Activated T-cell treated with anti-CD3 and anti-CD28 coated beads, Interleukin-2, amount 50 U/mL, for 72 hours (primary cell): Measurements from ENCODE around the gene PPEF1. TPM values are rescaled to one million over a fixed set of nuclear protein-coding genes. Genes with fewer than 3 reads are reported as not detected.
A peak's percentile ranks its signal among the peaks of the same experiment; 100 is the strongest.
"Not testable (repeated sequence)": the region's sequence is repeated elsewhere in the genome, so short reads cannot be mapped to it uniquely, and the experiment has no call there.

Experiments used
- ATAC-seq, 2 donors: fragments of 150-1000 bp; cut with Tn5 transposase; replicated peaks in 1 of 2; 2 replicates each; pipeline ENCODE4 v1.10.0; 2021; ENCODE audit warnings: moderate library complexity in 2 of 2, mild to moderate bottlenecking in 1 of 2
- DNase-seq, 2 donors: peaks; one replicate each; pipeline ENCODE4 v3.0.0; 2021 to 2022; ENCODE audit warnings: mixed read lengths in 1 of 2
- H3K27ac Mint-ChIP-seq: one replicate; pipeline ENCODE4 v1.8.0; 2022; ENCODE audit warnings: mild to moderate bottlenecking, moderate library complexity, mixed read lengths
- H3K27me3 Mint-ChIP-seq: one replicate; pipeline ENCODE4 v1.8.0; 2022; ENCODE audit warnings: low read depth, mixed read lengths
- H3K36me3 Mint-ChIP-seq, 2 donors: one replicate each; pipeline ENCODE4 v1.8.0; 2022; ENCODE audit warnings: mixed read lengths in 2 of 2, mild to moderate bottlenecking in 1 of 2; ENCODE audit not compliant: insufficient read depth in 2 of 2
- H3K4me1 Mint-ChIP-seq: one replicate; pipeline ENCODE4 v1.8.0; 2022; ENCODE audit warnings: low read depth, mixed read lengths
- H3K4me3 Mint-ChIP-seq, 2 donors: one replicate each; pipeline ENCODE4 v1.8.0; 2022; ENCODE audit warnings: mild to moderate bottlenecking in 2 of 2, mixed read lengths in 2 of 2, moderate library complexity in 2 of 2
- H3K9me3 Mint-ChIP-seq, 2 donors: one replicate each; pipeline ENCODE4 v1.8.0; 2022; ENCODE audit warnings: mixed read lengths in 2 of 2
- total RNA-seq, 2 donors: library from RNA; stranded (reverse); gene quantifications; one replicate each; pipeline ENCODE4 v1.2.3, GENCODE V29; 2022

Gene PPEF1
- total RNA-seq, 2 donors from 2014 or later, result 0.74 to 0.97 TPM

DNA sequence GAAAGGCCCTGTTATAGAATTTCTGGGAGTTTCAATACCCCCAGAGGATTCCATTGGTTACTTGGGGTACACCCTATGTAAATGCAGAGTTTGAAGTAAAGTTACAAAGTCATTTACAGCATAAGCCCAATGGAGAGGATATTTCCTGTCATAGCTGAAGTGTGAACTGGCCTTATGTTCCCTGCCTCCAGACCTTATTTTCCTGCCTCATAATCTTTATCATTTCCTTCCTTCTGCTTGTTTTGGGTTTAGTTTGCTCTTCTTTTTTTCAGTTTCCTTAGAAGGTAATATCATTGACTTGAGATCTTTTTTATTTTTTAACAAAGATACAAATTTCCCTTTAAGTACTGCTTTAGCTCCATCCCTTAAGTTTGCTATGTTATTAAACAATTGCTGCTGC, 85.4 kb downstream of the PPEF1 start:
- Mint-ChIP-seq H3K27ac (no peak overlapping the region), H3K4me3 (no peak overlapping the region), H3K36me3 (no peaks in the 10 kb centered on the region), H3K27me3 (no peaks in the 10 kb centered on the region), H3K9me3 (no peaks in the 10 kb centered on the region), H3K4me1 (no peaks in the 10 kb centered on the region)
- no peak for DNase-seq
- ATAC-seq, result no peak

DNA sequence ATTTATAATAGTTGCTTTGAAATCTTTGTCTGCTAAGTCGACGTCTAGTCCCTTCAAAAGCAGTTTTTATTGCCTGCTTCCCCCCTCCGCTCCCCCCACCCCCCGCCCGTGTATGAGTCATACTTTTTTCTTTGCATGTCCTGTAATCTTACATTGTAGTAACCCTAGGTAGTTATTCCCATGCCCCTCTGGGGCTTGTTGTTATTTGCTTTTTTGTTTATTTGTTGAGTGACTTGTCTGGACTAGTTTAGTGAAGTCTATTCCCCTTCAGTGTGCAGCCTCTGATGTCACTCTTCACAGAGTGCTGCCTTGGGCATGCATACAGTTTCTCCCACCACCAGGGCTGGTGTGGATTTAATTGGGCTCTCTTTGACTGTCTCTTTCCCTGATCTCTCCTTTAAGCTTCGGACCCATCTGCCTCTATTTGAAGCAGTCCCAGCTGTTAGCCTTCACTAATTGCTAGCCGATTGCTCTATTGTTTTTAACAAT, 86.2 kb downstream of the PPEF1 start:
- Mint-ChIP-seq H3K36me3 (no peaks in the 10 kb centered on the region), H3K4me3 (no peak overlapping the region), H3K9me3 (no peaks in the 10 kb centered on the region), H3K27ac (no peak overlapping the region), H3K27me3 (no peaks in the 10 kb centered on the region), H3K4me1 (no peaks in the 10 kb centered on the region)
- DNase-seq (no peak), ATAC-seq (no peak)

DNA sequence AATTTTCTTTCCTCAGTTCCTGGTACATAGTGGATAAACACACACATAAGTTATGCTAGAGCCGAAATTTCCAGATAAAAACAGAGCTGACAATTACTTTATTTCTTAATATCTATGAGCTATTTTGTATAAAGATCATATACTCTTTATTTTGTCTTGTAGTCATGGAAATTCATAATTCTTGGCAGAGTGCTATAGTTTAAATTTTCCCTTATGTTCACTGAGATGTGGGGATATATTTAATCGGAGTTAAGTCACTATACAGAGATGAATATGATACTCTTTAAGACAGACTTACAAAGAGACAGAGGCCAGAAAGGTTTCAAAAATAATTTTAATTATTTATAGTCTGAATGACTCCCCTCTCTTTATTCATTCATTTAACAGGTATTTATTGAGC, 89.7 kb downstream of the PPEF1 start:
- no peaks in the 10 kb centered on the region for H3K4me1 Mint-ChIP-seq
- no peaks in the 10 kb centered on the region for H3K36me3 Mint-ChIP-seq
- DNase-seq, result no peak
- H3K27me3 Mint-ChIP-seq, result no peaks in the 10 kb centered on the region
- no peaks in the 10 kb centered on the region for H3K9me3 Mint-ChIP-seq
- ATAC-seq, result no peak
- no peak overlapping the region for H3K27ac Mint-ChIP-seq
- H3K4me3 Mint-ChIP-seq, result no peak overlapping the region

DNA sequence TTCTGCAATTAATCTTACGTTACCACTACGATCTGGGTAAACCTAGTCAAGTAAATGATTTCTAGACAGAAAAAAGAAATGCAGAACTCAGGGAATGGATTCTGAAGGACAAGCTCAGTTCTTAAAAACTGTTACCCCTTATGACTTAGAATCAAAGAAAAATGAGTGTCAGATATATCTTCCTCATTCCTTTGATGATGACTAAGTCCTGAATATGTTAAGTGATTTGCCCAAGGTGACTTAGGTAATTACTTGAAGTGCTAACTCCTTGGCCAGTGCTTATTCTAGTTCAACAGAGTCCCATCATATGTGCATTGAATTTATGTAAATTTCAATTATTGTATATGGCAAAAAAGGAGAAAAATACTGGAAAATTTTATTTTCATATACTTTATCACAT, 92.5 kb downstream of the PPEF1 start:
- no peak overlapping the region for H3K4me3 Mint-ChIP-seq
- H3K36me3 Mint-ChIP-seq, result no peaks in the 10 kb centered on the region
- no peaks in the 10 kb centered on the region for H3K4me1 Mint-ChIP-seq
- ATAC-seq, result no peak
- H3K9me3 Mint-ChIP-seq, result peaks cover 0 to 1% of the 10 kb centered on the region in 2 donors
- no peaks in the 10 kb centered on the region for H3K27me3 Mint-ChIP-seq
- no peak for DNase-seq
- H3K27ac Mint-ChIP-seq, result no peak overlapping the region

DNA sequence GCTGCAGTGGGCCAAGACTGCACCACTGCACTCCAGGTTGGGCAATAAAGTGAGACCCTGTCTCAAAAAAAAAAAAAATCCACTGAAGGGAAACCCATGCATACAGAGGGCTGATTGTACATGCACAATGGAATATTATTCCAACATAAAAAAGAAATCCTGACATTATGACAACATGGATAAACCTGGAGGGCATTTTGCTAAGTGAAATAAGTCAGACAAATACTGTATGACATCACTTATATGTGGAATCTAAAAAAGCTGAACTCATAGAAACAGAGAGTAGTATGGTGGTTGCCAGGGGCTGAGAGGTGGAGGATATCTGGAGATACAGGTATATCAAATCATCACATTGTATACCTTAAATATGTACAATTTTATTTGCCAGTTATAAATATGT, 102.2 kb downstream of the PPEF1 start:
- ATAC-seq, result no peak
- Mint-ChIP-seq H3K4me1 (no peaks in the 10 kb centered on the region), H3K27me3 (no peaks in the 10 kb centered on the region), H3K4me3 (no peak overlapping the region), H3K36me3 (no peaks in the 10 kb centered on the region), H3K27ac (no peak overlapping the region), H3K9me3 (no peaks in the 10 kb centered on the region)
- DNase-seq, result no peak

DNA sequence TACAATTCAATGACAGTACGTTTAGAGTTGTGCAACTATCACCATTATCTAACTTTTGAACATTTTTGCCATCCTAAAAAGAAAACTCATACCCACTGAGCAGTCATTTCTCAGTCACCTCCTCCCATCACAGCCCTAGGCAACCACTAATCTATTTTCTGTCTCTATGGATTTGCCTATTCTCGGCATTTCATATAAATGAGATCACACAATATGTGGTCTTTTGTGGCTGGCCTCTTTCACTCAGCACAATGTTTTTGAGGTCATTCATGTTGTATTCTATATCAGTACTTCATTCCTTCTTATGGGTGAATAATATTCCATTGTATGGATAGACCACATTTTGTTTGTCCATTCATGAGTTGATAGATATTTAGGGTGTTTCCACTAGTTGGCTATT, 103.0 kb downstream of the PPEF1 start:
- no peak overlapping the region for H3K4me3 Mint-ChIP-seq
- ATAC-seq, result no peak
- H3K36me3 Mint-ChIP-seq, result no peaks in the 10 kb centered on the region
- no peak for DNase-seq
- no peaks in the 10 kb centered on the region for H3K4me1 Mint-ChIP-seq
- H3K27me3 Mint-ChIP-seq, result no peaks in the 10 kb centered on the region
- no peaks in the 10 kb centered on the region for H3K9me3 Mint-ChIP-seq
- H3K27ac Mint-ChIP-seq, result no peak overlapping the region

DNA sequence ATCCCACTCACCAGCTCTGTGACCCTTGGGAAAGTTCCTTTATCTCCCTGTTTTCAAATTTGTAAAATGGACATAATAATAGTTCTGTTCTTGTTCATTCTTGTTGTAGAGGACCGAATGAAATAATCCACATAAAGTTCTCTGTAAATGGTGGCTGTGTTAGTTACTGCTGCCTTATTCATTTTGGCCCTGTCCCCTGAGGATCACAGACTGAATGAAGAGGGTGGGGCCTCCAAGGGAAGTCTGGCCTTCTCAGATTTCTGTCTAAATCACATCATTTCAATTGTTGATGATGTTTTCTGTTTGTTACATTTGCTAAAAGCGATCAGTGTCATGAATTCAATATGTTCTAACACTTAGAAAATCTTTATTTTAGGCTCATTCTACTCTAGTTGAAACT, 117.9 kb downstream of the PPEF1 start:
- DNase-seq (no peak), ATAC-seq (no peak)
- no peak overlapping the region for H3K4me3 Mint-ChIP-seq
- no peak overlapping the region for H3K27ac Mint-ChIP-seq
- no peaks in the 10 kb centered on the region for H3K27me3 Mint-ChIP-seq
- no peaks in the 10 kb centered on the region for H3K36me3 Mint-ChIP-seq
- H3K9me3 Mint-ChIP-seq, result peaks cover 0 to 1% of the 10 kb centered on the region in 2 donors
- peaks cover 5% of the 10 kb centered on the region for H3K4me1 Mint-ChIP-seq

DNA sequence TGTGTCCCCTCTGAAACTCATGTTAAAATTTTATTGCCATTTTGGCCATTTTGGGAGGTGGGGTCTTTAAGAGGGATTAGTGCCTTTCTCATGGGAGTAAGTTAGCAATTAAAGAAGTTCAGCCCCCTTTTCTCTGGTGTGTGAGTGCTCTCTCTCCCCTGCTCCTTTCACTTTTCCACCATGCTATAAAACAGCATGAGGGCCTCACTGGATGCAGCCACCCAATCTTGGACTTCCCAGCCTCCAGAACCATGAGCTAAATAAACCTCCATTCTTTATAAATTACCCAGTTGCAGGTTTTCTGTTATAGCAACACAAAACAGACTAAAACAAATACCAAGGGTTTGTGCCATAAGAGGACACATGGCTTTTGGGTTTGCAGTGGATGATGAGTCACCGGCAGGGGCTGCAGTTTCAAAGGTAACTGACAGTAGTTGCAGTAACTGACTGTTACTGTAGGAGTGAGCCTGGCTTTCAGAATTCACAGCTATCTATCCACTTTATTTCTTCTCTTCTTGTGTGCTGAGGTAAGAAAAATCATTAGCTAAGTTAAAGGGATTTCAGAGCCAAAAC, 121.5 kb downstream of the PPEF1 start:
- peak; percentile 8 for DNase-seq
- Mint-ChIP-seq H3K27me3 (no peaks in the 10 kb centered on the region), H3K9me3 (peaks cover 0 to 1% of the 10 kb centered on the region in 2 donors), H3K4me3 (no peak overlapping the region), H3K36me3 (peaks cover 0 to 2% of the 10 kb centered on the region in 2 donors), H3K4me1 (peaks cover 5% of the 10 kb centered on the region), H3K27ac (no peak overlapping the region)
- peak; percentile 53 to 64 for ATAC-seq

DNA sequence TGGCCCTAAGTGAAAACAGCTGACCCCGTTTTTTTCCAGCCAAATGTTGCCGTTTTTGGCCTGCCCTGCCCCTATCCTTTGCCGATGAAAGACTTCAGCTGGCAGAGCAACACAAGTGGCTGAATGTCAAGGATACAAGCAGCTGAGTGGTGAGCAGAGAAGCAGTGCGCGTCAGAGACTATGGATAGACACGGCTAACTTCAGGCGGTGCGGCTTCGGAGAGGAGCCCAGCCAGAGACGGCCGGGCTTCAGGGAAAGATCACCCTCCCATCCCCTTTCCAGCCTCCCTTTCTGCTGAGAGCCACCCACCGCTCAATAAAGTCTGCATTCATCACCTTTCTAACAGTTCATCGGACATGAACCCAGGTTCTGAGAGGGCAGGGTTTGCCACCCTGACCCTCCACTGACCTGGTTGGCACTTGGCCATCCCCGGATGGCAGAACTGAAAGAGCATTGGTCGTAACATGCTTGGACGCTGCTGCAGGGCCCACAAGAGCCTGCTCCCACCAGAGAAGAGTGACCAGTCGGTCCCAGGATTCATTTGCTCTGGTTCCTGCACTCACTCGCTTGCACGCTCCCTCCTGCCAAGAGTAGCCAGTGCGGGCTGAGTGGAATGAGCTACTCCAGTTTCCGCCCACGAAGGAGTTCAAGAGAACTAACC, 125.8 kb downstream of the PPEF1 start:
- ATAC-seq, result no peak
- Mint-ChIP-seq H3K4me1 (peaks cover 5% of the 10 kb centered on the region), H3K36me3 (peaks cover 0 to 2% of the 10 kb centered on the region in 2 donors)

DNA sequence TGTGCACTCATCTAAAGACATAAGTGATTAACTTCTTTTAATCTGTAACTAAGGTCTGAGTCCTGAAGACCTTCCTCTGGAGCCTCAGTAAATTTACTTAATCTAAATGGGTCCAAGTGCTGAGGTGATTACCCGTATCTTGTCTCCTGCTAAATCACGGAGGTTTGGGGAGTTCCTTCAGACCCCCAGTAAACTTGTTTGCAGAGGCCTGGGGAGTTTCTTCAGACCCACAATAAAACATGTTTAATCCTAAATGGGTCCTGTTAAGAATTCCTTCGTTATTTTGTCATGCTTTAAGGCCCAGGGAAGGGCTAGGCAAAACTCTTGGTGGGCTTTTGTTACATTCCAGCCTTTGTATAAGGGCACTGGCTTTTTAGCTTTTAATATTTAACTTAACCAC, 140.5 kb downstream of the PPEF1 start:
- not testable (repeated sequence) for H3K9me3 Mint-ChIP-seq, H3K27ac Mint-ChIP-seq, H3K27me3 Mint-ChIP-seq, ATAC-seq, DNase-seq, H3K36me3 Mint-ChIP-seq, H3K4me1 Mint-ChIP-seq, H3K4me3 Mint-ChIP-seq

More for the DNA sequence above, 125.8 kb downstream of the PPEF1 start:
- H3K9me3 Mint-ChIP-seq, result no peaks in the 10 kb centered on the region
- DNase-seq, result no peak
- H3K4me3 Mint-ChIP-seq, result no peak overlapping the region
- no peaks in the 10 kb centered on the region for H3K27me3 Mint-ChIP-seq
- H3K27ac Mint-ChIP-seq, result no peak overlapping the region

DNA sequence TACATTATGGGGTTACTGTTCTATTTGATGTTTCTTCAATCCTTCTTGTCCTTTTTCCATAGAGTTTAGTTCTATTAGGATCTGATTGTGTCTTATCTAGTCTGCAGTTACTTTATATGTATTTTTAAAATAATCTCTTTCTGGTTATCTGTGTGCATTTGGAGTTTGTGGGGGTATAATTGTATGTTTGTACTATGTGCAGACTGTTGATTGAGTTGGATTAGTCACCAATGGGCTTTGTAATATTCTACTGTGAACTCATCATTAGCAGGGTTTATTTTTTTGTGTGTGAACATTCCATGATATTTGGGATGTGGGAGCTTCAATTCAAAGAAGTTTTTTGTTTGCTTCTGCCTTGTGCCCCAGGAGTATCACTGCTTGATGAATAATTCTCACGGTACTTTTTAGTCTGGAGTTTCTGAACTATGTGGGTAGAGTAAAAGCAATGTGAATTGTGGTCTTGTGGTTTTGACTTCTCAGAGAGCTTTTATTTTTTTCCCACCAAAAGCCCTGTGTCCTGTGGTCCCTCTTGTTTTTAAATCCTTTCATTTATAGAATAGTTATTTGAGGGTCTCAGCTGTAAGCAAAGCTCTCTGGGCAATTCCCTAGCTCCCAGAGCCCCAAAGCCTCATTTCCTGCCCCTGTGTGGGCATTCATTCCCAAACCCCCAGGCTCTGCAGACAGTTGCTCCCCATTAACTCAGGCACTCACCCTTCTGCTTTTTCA, 148.6 kb downstream of the PPEF1 start:
- ATAC-seq (peak; percentile 36 to 70), DNase-seq (no peak)
- H3K27me3 Mint-ChIP-seq, result peaks cover 8% of the 10 kb centered on the region
- H3K4me3 Mint-ChIP-seq, result no peak overlapping the region
- peaks cover 33% of the 10 kb centered on the region for H3K4me1 Mint-ChIP-seq
- H3K9me3 Mint-ChIP-seq, result peaks cover 0 to 5% of the 10 kb centered on the region in 2 donors
- peak overlapping the region; percentile 66 for H3K27ac Mint-ChIP-seq
- H3K36me3 Mint-ChIP-seq, result no peaks in the 10 kb centered on the region

DNA sequence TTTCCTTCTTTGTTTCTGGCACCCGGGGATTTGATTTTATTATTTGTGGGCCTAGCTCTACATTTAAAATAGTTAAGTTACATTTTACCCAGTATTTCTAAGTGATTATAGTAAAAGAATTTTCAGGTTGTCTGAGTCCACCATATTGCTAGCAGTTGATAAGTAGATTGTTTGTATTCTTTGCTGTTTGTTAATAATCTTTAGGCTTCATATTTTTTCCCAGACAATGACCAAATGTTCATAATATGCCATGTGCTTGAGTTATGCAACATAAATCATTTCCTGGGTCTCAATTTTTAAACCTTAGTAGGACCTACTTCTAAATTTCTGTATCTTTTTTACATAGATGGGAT, 149.2 kb downstream of the PPEF1 start:
- no peak for ATAC-seq
- no peak overlapping the region for H3K27ac Mint-ChIP-seq

DNA sequence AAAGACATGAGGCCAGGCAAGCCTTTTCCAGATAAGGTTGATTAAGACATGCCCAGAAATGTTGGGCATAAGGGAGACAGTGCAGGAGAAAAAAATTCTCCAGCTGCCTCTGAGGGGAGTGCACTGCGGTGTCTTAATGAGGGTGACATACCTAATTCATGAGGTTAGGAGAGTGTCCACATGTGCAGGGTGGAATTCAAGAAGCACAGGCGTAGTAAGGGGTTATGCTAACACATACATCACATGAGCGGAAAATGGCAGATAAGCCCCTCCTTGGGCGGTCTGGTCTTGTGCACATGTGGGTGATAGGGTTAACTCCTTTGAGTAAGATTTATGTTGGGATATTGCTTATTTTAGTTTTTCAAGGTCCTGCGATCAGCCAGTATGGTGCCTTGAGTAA, 154.1 kb downstream of the PPEF1 start:
- ATAC-seq (no peak), DNase-seq (no peak)
- H3K36me3 Mint-ChIP-seq, result no peaks in the 10 kb centered on the region
- H3K27me3 Mint-ChIP-seq, result no peaks in the 10 kb centered on the region
- H3K9me3 Mint-ChIP-seq, result peaks cover 0 to 5% of the 10 kb centered on the region in 2 donors
- H3K4me1 Mint-ChIP-seq, result peaks cover 4% of the 10 kb centered on the region
- no peak overlapping the region for H3K27ac Mint-ChIP-seq
- H3K4me3 Mint-ChIP-seq, result no peak overlapping the region

More for the DNA sequence above, 149.2 kb downstream of the PPEF1 start:
- H3K4me3 Mint-ChIP-seq, result no peak overlapping the region
- DNase-seq, result no peak
- peaks cover 33% of the 10 kb centered on the region for H3K4me1 Mint-ChIP-seq
- H3K36me3 Mint-ChIP-seq, result no peaks in the 10 kb centered on the region
- H3K9me3 Mint-ChIP-seq, result peaks cover 0 to 5% of the 10 kb centered on the region in 2 donors
- H3K27me3 Mint-ChIP-seq, result peaks cover 8% of the 10 kb centered on the region
